Loucy (cell line): ENCODE data around the gene KCTD19.

Experiments used
- H2AFZ ChIP-seq: fragments of 200-600 bp; sonication (generic); 2 replicates; pipeline ENCODE4 v1.6.0; 2016; ENCODE audit warnings: antibody characterized with exemption, mild to moderate bottlenecking, low read length, moderate library complexity
- H3F3A ChIP-seq: fragments of 200-600 bp; 2 replicates; pipeline ENCODE4 v1.6.0; 2016; ENCODE audit warnings: antibody characterized with exemption, low read depth, mild to moderate bottlenecking
- H3K27me3 ChIP-seq: fragments of 200-600 bp; sonication (generic); 2 replicates; pipeline ENCODE4 v1.6.1; 2014; ENCODE audit warnings: low read length, mild to moderate bottlenecking; ENCODE audit not compliant: insufficient read depth, poor library complexity, severe bottlenecking
- H3K36me3 ChIP-seq: fragments of 200-600 bp; sonication (generic); 2 replicates; pipeline ENCODE4 v1.6.1; 2016; ENCODE audit warnings: low read length; ENCODE audit not compliant: insufficient read depth
- H3K4me1 ChIP-seq: fragments of 200-600 bp; sonication (generic); 2 replicates; pipeline ENCODE4 v1.5.1; 2014; ENCODE audit warnings: low read length, mild to moderate bottlenecking; ENCODE audit not compliant: insufficient read depth, poor library complexity, severe bottlenecking
- H3K4me2 ChIP-seq: fragments of 200-600 bp; sonication (generic); 2 replicates; pipeline ENCODE4 v1.6.0; 2014; ENCODE audit warnings: antibody characterized with exemption, low read length, low read depth, mild to moderate bottlenecking; ENCODE audit not compliant: poor library complexity, severe bottlenecking
- H3K4me3 ChIP-seq: fragments of 200-600 bp; sonication (generic); 2 replicates; pipeline ENCODE4 v1.5.1; 2014; ENCODE audit warnings: low read length, mild to moderate bottlenecking, mixed read lengths; ENCODE audit not compliant: poor library complexity, severe bottlenecking
- H3K79me2 ChIP-seq: fragments of 200-600 bp; sonication (generic); 2 replicates; pipeline ENCODE4 v1.6.1; 2014; ENCODE audit warnings: low read length; ENCODE audit not compliant: insufficient read depth
- H3K9ac ChIP-seq: fragments of 200-600 bp; sonication (generic); 2 replicates; pipeline ENCODE4 v1.6.0; 2014; ENCODE audit warnings: mild to moderate bottlenecking, low read depth, low read length, moderate library complexity; ENCODE audit not compliant: poor library complexity, severe bottlenecking
- H3K9me2 ChIP-seq: fragments of 200-600 bp; sonication (generic); replicated peaks from 2 replicates; pipeline ENCODE4 v1.6.1; 2016; ENCODE audit warnings: low read depth, low read length, mixed read lengths
- H3K9me3 ChIP-seq: fragments of 200-600 bp; sonication (generic); 2 replicates; pipeline ENCODE4 v1.6.1; 2014; ENCODE audit warnings: mild to moderate bottlenecking, antibody characterized with exemption, low read length, low read depth; ENCODE audit not compliant: insufficient read depth
- H4K20me1 ChIP-seq: fragments of 200-600 bp; sonication (generic); 2 replicates; pipeline ENCODE4 v1.6.0; 2014; ENCODE audit warnings: antibody characterized with exemption, low read length, mild to moderate bottlenecking; ENCODE audit not compliant: insufficient read depth, poor library complexity, severe bottlenecking
- CTCF ChIP-seq: fragments of 200-600 bp; sonication (generic); conservative IDR thresholded peaks from 2 replicates; pipeline ENCODE4 v1.5.1; 2014; ENCODE audit warnings: mild to moderate bottlenecking, antibody characterized with exemption, low read length
- EZH2phosphoT487 ChIP-seq: fragments of 200-600 bp; IDR thresholded peaks from 2 replicates; pipeline ENCODE4 v1.6.1; 2018; ENCODE audit warnings: antibody characterized with exemption, mild to moderate bottlenecking, moderate library complexity, borderline replicate concordance

Gene KCTD19

GRCh38 chr16:67280090-67281015, 46.2 kb downstream of the KCTD19 start:
- peaks cover 18% of the 10 kb centered on the region for H3K4me1 ChIP-seq
- TF ChIP-seq CTCF (no peak), EZH2phosphoT487 (no peak)
- peaks cover 51% of the 10 kb centered on the region for H3K79me2 ChIP-seq
- no peaks in the 10 kb centered on the region for H3K27me3 ChIP-seq
- no peaks in the 10 kb centered on the region for H3K9me3 ChIP-seq
- no peaks in the 10 kb centered on the region for H3F3A ChIP-seq
- H3K36me3 ChIP-seq, result peaks cover 3% of the 10 kb centered on the region; the same call in 1 of the 2 replicates
- no peak overlapping the region for H2AFZ ChIP-seq
- H3K4me3 ChIP-seq, result peak overlapping the region; percentile 93
- H3K9ac ChIP-seq, result peak overlapping the region; percentile 85
- H3K4me2 ChIP-seq, result peak overlapping the region; percentile 95
- no peaks in the 10 kb centered on the region for H4K20me1 ChIP-seq
- no peaks in the 10 kb centered on the region for H3K9me2 ChIP-seq

GRCh38 chr16:67279296-67280089, 47.0 kb downstream of the KCTD19 start, which contains the start of gene PLEKHG4:
Gene PLEKHG4 (plus strand): TSS chr16:67279532. CDS start chr16:67280045, 513 bp downstream.
- Histone ChIP-seq H4K20me1 (no peaks in the 10 kb centered on the region), H3K79me2 (peaks cover 51% of the 10 kb centered on the region), H3K9ac (peak within 1 kb of the TSS; percentile 88), H3K4me2 (peak within 1 kb of the TSS; percentile 97), H3K27me3 (no peaks in the 10 kb centered on the region), H3K9me3 (no peaks in the 10 kb centered on the region), H3K4me1 (peaks cover 18% of the 10 kb centered on the region), H3K36me3 (no peaks in the 10 kb centered on the region; the same call in 1 of the 2 replicates), H2AFZ (peak within 1 kb of the TSS; percentile 89), H3K9me2 (no peaks in the 10 kb centered on the region), H3F3A (no peaks in the 10 kb centered on the region), H3K4me3 (peak within 1 kb of the TSS; percentile 93)
- TF ChIP-seq EZH2phosphoT487 (no peak), CTCF (peak; percentile 61)

- no peaks in the 10 kb centered on the region for H3F3A ChIP-seq
- H3K9me3 ChIP-seq, result no peaks in the 10 kb centered on the region
- no peaks in the 10 kb centered on the region for H3K9me2 ChIP-seq
- H3K27me3 ChIP-seq, result no peaks in the 10 kb centered on the region
- H3K4me1 ChIP-seq, result peaks cover 18% of the 10 kb centered on the region
- peaks cover 51% of the 10 kb centered on the region for H3K79me2 ChIP-seq
- peak overlapping the region; percentile 88 for H3K9ac ChIP-seq
- H4K20me1 ChIP-seq, result no peaks in the 10 kb centered on the region
- peak overlapping the region; percentile 89 for H2AFZ ChIP-seq
- peak overlapping the region; percentile 97 for H3K4me2 ChIP-seq
- TF ChIP-seq CTCF (peak; percentile 80), EZH2phosphoT487 (no peak)
- no peaks in the 10 kb centered on the region; the same call in 1 of the 2 replicates for H3K36me3 ChIP-seq
- H3K4me3 ChIP-seq, result peak overlapping the region; percentile 93
Observed at GRCh38 chr16:67278773-67279295, 47.7 kb downstream of the KCTD19 start.
